T-cell (primary cell): ENCODE results near the gene PLBD2. TPM values are rescaled to one million over a fixed set of nuclear protein-coding genes. Genes with fewer than 3 reads are reported as not detected.

ENCODE experiments used
- ATAC-seq, 4 experiments: fragments of 200-7000 bp in 3 of 4; fragments of 150-1000 bp in 1 of 4; cut with Tn5 transposase; replicated peaks in 1 of 4; 1 replicate in 3 of 4; 2 replicates in 1 of 4; pipeline ENCODE4 v1.10.0; 2021; ENCODE audit warnings: moderate library complexity in 3 of 4, mild to moderate bottlenecking in 2 of 4, moderate number of reproducible peaks in 1 of 4
- CTCF ChIA-PET, 2 donors: fragments of 300-600 bp; sonication (Branson Sonifier 250); formaldehyde crosslinking; loops; one replicate each; lab custom pipeline; 2022; ENCODE audit warnings: antibody characterized with exemption in 2 of 2; lab: Charles Lee
- POLR2A ChIA-PET, 2 donors: fragments of 300-600 bp; sonication (Branson Sonifier 250); formaldehyde crosslinking; loops; one replicate each; lab custom pipeline; 2022; ENCODE audit warnings: antibody characterized with exemption in 2 of 2; lab: Charles Lee
- DNase-seq, 35 experiments: peaks; one replicate each; pipeline versions ENCODE4 v3.0.0 to v3.0.0-alpha.2; 2013 to 2023
- H3K27ac ChIP-seq: one replicate; pipeline ENCODE4 v1.5.1; 2013; ENCODE audit warnings: low read length
- H3K27me3 ChIP-seq, 2 experiments: replicated peaks in 1 of 2; 1 replicate in 1 of 2; 2 replicates in 1 of 2; pipeline versions ENCODE4 v1.6.1 to v1.7.0; 2013; ENCODE audit warnings: low read length in 1 of 2, mixed read lengths in 1 of 2; ENCODE audit not compliant: control insufficient read depth in 2 of 2, insufficient read depth in 2 of 2; ENCODE audit errors: extremely low read depth in 1 of 2
- H3K36me3 ChIP-seq, 2 donors: 1 replicate in 1 of 2; 2 replicates in 1 of 2; pipeline versions ENCODE4 v1.6.1 to v1.7.0; 2013; ENCODE audit warnings: low read length in 1 of 2; ENCODE audit not compliant: control insufficient read depth in 2 of 2, insufficient read depth in 1 of 2; ENCODE audit errors: extremely low read depth in 1 of 2
- H3K4me1 ChIP-seq, 2 experiments: 1 replicate in 1 of 2; 2 replicates in 1 of 2; pipeline versions ENCODE4 v1.6.1 to v1.7.0; 2013; ENCODE audit warnings: low read length in 2 of 2, mixed read lengths in 1 of 2; ENCODE audit not compliant: insufficient read depth in 2 of 2, control insufficient read depth in 1 of 2; ENCODE audit errors: extremely low read depth in 1 of 2
- H3K4me3 ChIP-seq, 2 donors: 1 replicate in 1 of 2; 2 replicates in 1 of 2; pipeline versions ENCODE4 v1.5.1 to v1.7.0; 2013; ENCODE audit warnings: mild to moderate bottlenecking in 2 of 2, low read length in 1 of 2, moderate library complexity in 1 of 2; ENCODE audit not compliant: control insufficient read depth in 1 of 2; ENCODE audit errors: extremely low read depth in 1 of 2
- H3K9me3 ChIP-seq: 2 replicates; pipeline ENCODE4 v1.7.0; 2013
- H3K27ac Mint-ChIP-seq, 2 donors: one replicate each; pipeline ENCODE4 v1.8.0; 2020 to 2021; ENCODE audit warnings: mild to moderate bottlenecking in 2 of 2, mixed read lengths in 2 of 2
- H3K27me3 Mint-ChIP-seq, 2 donors: one replicate each; pipeline ENCODE4 v1.8.0; 2021 to 2022; ENCODE audit warnings: mixed read lengths in 2 of 2
- H3K36me3 Mint-ChIP-seq: one replicate; pipeline ENCODE4 v1.8.0; 2021; ENCODE audit warnings: mixed read lengths
- H3K4me1 Mint-ChIP-seq, 3 donors: one replicate each; pipeline ENCODE4 v1.8.0; 2020 to 2022; ENCODE audit warnings: mixed read lengths in 3 of 3, mild to moderate bottlenecking in 1 of 3
- H3K4me3 Mint-ChIP-seq, 3 donors: one replicate each; pipeline ENCODE4 v1.8.0; 2020 to 2022; ENCODE audit warnings: mild to moderate bottlenecking in 3 of 3, mixed read lengths in 3 of 3, moderate library complexity in 3 of 3
- H3K9me3 Mint-ChIP-seq, 3 donors: one replicate each; pipeline ENCODE4 v1.8.0; 2020 to 2022; ENCODE audit warnings: mixed read lengths in 3 of 3
- WGBS: methylation state at CpG from one replicate; pipeline ENCODE4 v1.1.5; 2013; ENCODE audit warnings: missing lambda C conversion rate; ENCODE audit not compliant: insufficient coverage; 5-methylcytosine and 5-hydroxymethylcytosine counted together
- total RNA-seq, 35 experiments: library from RNA in 6 of 35; stranded (reverse) in 6 of 35; fragments of 120-200 nt in 1 of 35; gene quantifications; one replicate each; pipeline versions ENCODE4 v1.2.1 to v1.2.4 and lab custom pipeline; 2013 to 2026

The PLBD2 gene
- total RNA-seq, 5 donors from 2014 or later (not counting 1 experiment from before 2014, with no cell fraction given), result 14.1 to 19.0 (median 15.1) TPM

DNA sequence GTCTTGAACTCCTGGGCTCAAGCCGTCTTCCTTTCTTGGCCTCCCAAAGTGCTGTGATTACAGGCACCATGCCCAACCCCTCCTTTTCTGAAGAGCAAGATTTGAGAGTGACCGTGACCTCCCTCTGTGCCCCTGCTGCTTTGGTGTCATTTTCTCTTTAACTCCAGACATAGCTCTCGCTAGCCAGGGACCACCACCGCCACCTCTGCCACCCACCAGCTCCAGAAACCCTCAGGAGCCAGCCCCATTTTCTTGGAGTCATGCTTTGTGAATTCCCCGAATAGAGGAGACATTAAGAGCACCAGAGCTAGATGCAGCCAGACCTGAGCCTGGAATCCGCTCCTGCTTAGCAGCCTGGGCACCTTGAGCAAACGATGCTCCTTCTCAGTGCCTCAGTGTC is 81.9 kb downstream of the PLBD2 start:
- ATAC-seq (no peak), DNase-seq (no peak)
- no peaks in the 10 kb centered on the region for H3K36me3 ChIP-seq
- WGBS, result 90% methylated on average over 3 of the region's 7 CpGs
- Mint-ChIP-seq H3K9me3 (no peaks in the 10 kb centered on the region), H3K27ac (no peak overlapping the region), H3K4me3 (no peak overlapping the region), H3K36me3 (no peaks in the 10 kb centered on the region), H3K27me3 (peaks cover 14 to 20% of the 10 kb centered on the region in 2 donors), H3K4me1 (no peaks in the 10 kb centered on the region)
- ChIA-PET POLR2A (no interaction called here), CTCF (no interaction called here)
- H3K9me3 ChIP-seq, result no peaks in the 10 kb centered on the region
- no peak overlapping the region for H3K4me3 ChIP-seq
- peaks cover 0 to 37% of the 10 kb centered on the region in 2 experiments for H3K27me3 ChIP-seq
- H3K27ac ChIP-seq, result no peak overlapping the region
- no peaks in the 10 kb centered on the region for H3K4me1 ChIP-seq

Other genes starting within 250 kb of the PLBD2 start
- 1 to 10 TPM in 2 of 5 donors, under 1 TPM in 3; 0.43 to 2.9 (median 0.85) TPM for gene RASAL1, start 222.8 kb upstream of the PLBD2 start, total RNA-seq
- under 1 TPM in 2 of 5 donors, not detected in 3; 0.25 to 0.69 TPM for gene CFAP73, start 208.9 kb upstream of the PLBD2 start, total RNA-seq
- gene DDX54, start 173.1 kb upstream of the PLBD2 start, total RNA-seq, result 10 to 100 TPM; 86.1 to 100.0 (median 88.0) TPM
- 10 to 100 TPM in 3 of 5 donors, 1 to 10 TPM in 2; 7.8 to 17.8 (median 13.8) TPM for gene RITA1, start 172.9 kb upstream of the PLBD2 start, total RNA-seq
- 10 to 100 TPM; 58.8 to 81.6 (median 73.5) TPM for gene TPCN1, start 137.1 kb upstream of the PLBD2 start, total RNA-seq
- 100 to 1,000 TPM in 3 of 5 donors, 10 to 100 TPM in 2; 76.7 to 120 (median 102) TPM for gene SLC8B1, start 23.5 kb upstream of the PLBD2 start, total RNA-seq
- under 1 TPM in 2 of 5 donors, not detected in 3; 0.18 to 0.26 TPM for gene SDS, start 45.3 kb downstream of the PLBD2 start, total RNA-seq
- gene SDSL, start 63.8 kb downstream of the PLBD2 start, total RNA-seq, result 1 to 10 TPM in 1 of 5 donors, under 1 TPM in 3, not detected in 1; 0.19 to 2.3 (median 0.44) TPM
- gene LHX5, start 113.3 kb downstream of the PLBD2 start, total RNA-seq, result not detected